H1 (cell line): ENCODE results near the gene SLAIN2. TPM values are rescaled to one million over a fixed set of nuclear protein-coding genes. Genes with fewer than 3 reads are reported as not detected.

Experiments
- CTCF ChIA-PET: fragments of 300-600 bp; sonication (Branson Sonifier 250); formaldehyde crosslinking; loops from one replicate; lab custom pipeline; 2021; ENCODE audit not compliant: partially characterized antibody; lab: Charles Lee
- POLR2A ChIA-PET: fragments of 300-600 bp; sonication (Branson Sonifier 250); formaldehyde crosslinking; loops from one replicate; lab custom pipeline; 2021; ENCODE audit warnings: inconsistent platforms; ENCODE audit not compliant: partially characterized antibody; lab: Charles Lee
- DNase-seq, 2 experiments: peaks; one replicate each; pipeline versions ENCODE4 v3.0.0 to v3.0.0-alpha.2; 2010 to 2022; ENCODE audit warnings: low spot score in 2 of 2, low read depth in 1 of 2, mixed read lengths in 1 of 2
- FAIRE-seq: peaks from 2 replicates; lab custom pipeline; 2011; peaks lifted over from hg19 to GRCh38; lab: Jason Lieb, UNC
- H2AFZ ChIP-seq: 2 replicates; pipeline ENCODE4 v1.8.1; 2012; ENCODE audit warnings: low read length, inconsistent platforms
- H2AK5ac ChIP-seq: 2 replicates; pipeline ENCODE4 v1.6.1; 2013; ENCODE audit warnings: low read depth, low read length
- H2BK120ac ChIP-seq: replicated peaks from 2 replicates; pipeline ENCODE3; 2013; ENCODE audit warnings: low read depth, low read length, inconsistent platforms
- H2BK12ac ChIP-seq: 2 replicates; pipeline ENCODE4 v1.6.1; 2013; ENCODE audit warnings: low read depth, low read length
- H2BK15ac ChIP-seq: 2 replicates; pipeline ENCODE4 v1.6.1; 2013; ENCODE audit warnings: low read length
- H2BK20ac ChIP-seq: 2 replicates; pipeline ENCODE4 v1.6.1; 2013; ENCODE audit warnings: low read length
- H2BK5ac ChIP-seq: 2 replicates; pipeline ENCODE4 v1.6.1; 2013; ENCODE audit warnings: low read depth, low read length
- H3K14ac ChIP-seq: 2 replicates; pipeline ENCODE4 v1.6.1; 2013; ENCODE audit warnings: inconsistent platforms; ENCODE audit not compliant: insufficient read length
- H3K18ac ChIP-seq: 2 replicates; pipeline ENCODE4 v1.6.1; 2013; ENCODE audit warnings: low read length; ENCODE audit errors: extremely low read depth
- H3K23ac ChIP-seq: 2 replicates; pipeline ENCODE4 v1.6.1; 2013; ENCODE audit warnings: inconsistent platforms; ENCODE audit not compliant: insufficient read length
- H3K23me2 ChIP-seq: 2 replicates; pipeline ENCODE4 v1.6.1; 2013; ENCODE audit warnings: low read depth, low read length
- H3K27ac ChIP-seq: 2 replicates; pipeline ENCODE4 v1.6.1; 2011; ENCODE audit warnings: low read depth, low read length, inconsistent platforms
- H3K27me3 ChIP-seq, 4 experiments: replicated peaks in 1 of 4; 1 replicate in 1 of 4; 2 replicates in 3 of 4; pipeline versions ENCODE4 v1.6.1 to v1.8.1; 2011 to 2013; ENCODE audit warnings: low read length in 3 of 4, mild to moderate bottlenecking in 3 of 4, inconsistent platforms in 2 of 4, mixed read lengths in 2 of 4, moderate library complexity in 1 of 4; ENCODE audit not compliant: control insufficient read depth in 3 of 4, insufficient read depth in 3 of 4; ENCODE audit errors: extremely low read depth in 1 of 4
- H3K36me3 ChIP-seq, 4 experiments: 2 replicates each; pipeline versions ENCODE4 v1.6.1 to v1.8.1; 2011 to 2013; ENCODE audit warnings: mild to moderate bottlenecking in 4 of 4, low read length in 3 of 4, moderate library complexity in 2 of 4, control low read depth in 1 of 4, inconsistent platforms in 1 of 4; ENCODE audit not compliant: insufficient read depth in 4 of 4, control insufficient read depth in 2 of 4
- H3K4ac ChIP-seq: replicated peaks from 2 replicates; pipeline ENCODE3; 2013; ENCODE audit warnings: low read length, low read depth, mixed read lengths, inconsistent platforms; ENCODE audit not compliant: insufficient read length
- H3K4me1 ChIP-seq, 4 experiments: replicated peaks in 1 of 4; 1 replicate in 1 of 4; 2 replicates in 3 of 4; pipeline versions ENCODE4 v1.6.1 to v1.8.1; 2011 to 2013; ENCODE audit warnings: low read length in 3 of 4, inconsistent platforms in 2 of 4, mixed read lengths in 1 of 4; ENCODE audit not compliant: insufficient read depth in 4 of 4, control insufficient read depth in 3 of 4
- H3K4me2 ChIP-seq, 2 experiments: 2 replicates each; pipeline versions ENCODE4 v1.6.1 to v1.8.1; 2011 to 2013; ENCODE audit warnings: low read depth in 2 of 2, low read length in 2 of 2, control low read depth in 1 of 2, inconsistent platforms in 1 of 2, mild to moderate bottlenecking in 1 of 2; ENCODE audit not compliant: insufficient read depth in 1 of 2
- H3K4me3 ChIP-seq, 4 experiments: fragments of 200-600, 300-600 bp in 1 of 4; sonication (generic), shearing (Covaris generic), sonication (Bioruptor Twin) in 1 of 4; 2 replicates each; pipeline versions ENCODE4 v1.5.1 to v1.8.1; 2011 to 2016; ENCODE audit warnings: low read length in 4 of 4, low read depth in 3 of 4, control low read depth in 2 of 4, inconsistent platforms in 2 of 4, mild to moderate bottlenecking in 2 of 4, mixed read lengths in 1 of 4, moderate library complexity in 1 of 4; ENCODE audit not compliant: insufficient read depth in 2 of 4; ENCODE audit errors: extremely low read depth in 1 of 4
- H3K56ac ChIP-seq: replicated peaks from 2 replicates; pipeline ENCODE3; 2013; ENCODE audit warnings: low read depth, mild to moderate bottlenecking, mixed read lengths, low read length, inconsistent platforms; ENCODE audit not compliant: insufficient read length
- H3K79me1 ChIP-seq: 2 replicates; pipeline ENCODE4 v1.6.1; 2013; ENCODE audit warnings: low read depth, low read length, control low read depth
- H3K79me2 ChIP-seq, 2 experiments: 2 replicates each; pipeline versions ENCODE4 v1.6.1 to v1.8.1; 2012 to 2013; ENCODE audit warnings: low read length in 2 of 2, mild to moderate bottlenecking in 2 of 2, inconsistent platforms in 1 of 2; ENCODE audit not compliant: insufficient read depth in 2 of 2, control insufficient read depth in 1 of 2
- H3K9ac ChIP-seq, 4 experiments: replicated peaks in 1 of 4; 1 replicate in 1 of 4; 2 replicates in 3 of 4; pipeline versions ENCODE4 v1.6.1 to v1.8.1; 2011 to 2013; ENCODE audit warnings: low read depth in 3 of 4, low read length in 3 of 4, control low read depth in 2 of 4, mild to moderate bottlenecking in 2 of 4, moderate library complexity in 2 of 4, inconsistent platforms in 1 of 4; ENCODE audit errors: extremely low read depth in 1 of 4
- H3K9me3 ChIP-seq, 2 experiments: 2 replicates each; pipeline versions ENCODE4 v1.6.1 to v1.8.1; 2012 to 2013; ENCODE audit warnings: mild to moderate bottlenecking in 2 of 2, moderate library complexity in 2 of 2, control low read depth in 1 of 2, inconsistent platforms in 1 of 2, low read depth in 1 of 2, low read length in 1 of 2, mixed read lengths in 1 of 2; ENCODE audit not compliant: insufficient read depth in 2 of 2
- H4K20me1 ChIP-seq, 2 experiments: replicated peaks in 1 of 2; 2 replicates each; pipeline versions ENCODE3 to v1.8.1; 2011 to 2013; ENCODE audit warnings: inconsistent platforms in 2 of 2, low read length in 2 of 2, mild to moderate bottlenecking in 1 of 2; ENCODE audit not compliant: insufficient read depth in 2 of 2, control insufficient read depth in 1 of 2
- H4K5ac ChIP-seq: 2 replicates; pipeline ENCODE4 v1.6.1; 2013; ENCODE audit warnings: low read length, low read depth, mixed read lengths, inconsistent platforms; ENCODE audit not compliant: insufficient read length
- H4K8ac ChIP-seq: 2 replicates; pipeline ENCODE4 v1.8.0; 2013; ENCODE audit warnings: mild to moderate bottlenecking, moderate library complexity, low read length, inconsistent platforms; ENCODE audit not compliant: insufficient read depth; ENCODE audit errors: extremely low read depth
- H4K91ac ChIP-seq: replicated peaks from 2 replicates; pipeline ENCODE3; 2013; ENCODE audit warnings: low read length, mixed read lengths, inconsistent platforms; ENCODE audit not compliant: insufficient read length
- EGR1 ChIP-seq: IDR thresholded peaks from 2 replicates; pipeline ENCODE4 v1.6.1; 2011; ENCODE audit warnings: low read depth, low read length, borderline replicate concordance
- SP4 ChIP-seq: IDR thresholded peaks from 2 replicates; pipeline ENCODE4 v1.6.1; 2012; ENCODE audit warnings: low read length, inconsistent platforms
- WGBS, 2 experiments: shearing (Covaris generic) in 1 of 2; methylation state at CpG; one replicate each; pipeline versions ENCODE4 v1.1.6 to v1.1.7; 2013 to 2015; ENCODE audit warnings: low lambda C conversion rate in 2 of 2, mixed read lengths in 2 of 2, inconsistent platforms in 1 of 2, low coverage in 1 of 2, missing lambda C conversion rate in 1 of 2; ENCODE audit not compliant: insufficient replicate concordance in 2 of 2, insufficient coverage in 1 of 2, insufficient read length in 1 of 2; ENCODE audit errors: extremely low coverage in 1 of 2, missing lambda C conversion rate in 1 of 2; 5-methylcytosine and 5-hydroxymethylcytosine counted together
- polyA plus RNA-seq, 7 experiments: library from polyadenylated mRNA; depleted of rRNA in 3 of 7; stranded (reverse) in 5 of 7; unstranded in 2 of 7; fragments of >200 nt in 5 of 7; fragments of 200-250 nt in 2 of 7; gene quantifications; 1 replicate in 5 of 7; 2 replicates in 1 of 7; 4 replicates in 1 of 7; pipeline versions ENCODE4 v1.2.1 to v1.2.3, GENCODE V29; 2011 to 2013; ENCODE audit warnings: missing spikeins in 2 of 7, mixed read lengths in 2 of 7
- total RNA-seq: library from RNA; stranded (reverse); fragmentation: NEBNext Ultra II Directional; extraction: Animal tissue kit (Norgen Biotek cat#: 25700); gene quantifications from 2 replicates; pipeline ENCODE4 v1.2.1, GENCODE V29; 2021

SLAIN2 gene
- total and polyA plus RNA-seq, 2 of the 8 experiments (the other 6 are each of a cell fraction or from before 2014, with no cell fraction given) = 8.2 to 40.0 TPM

- no peak for FAIRE-seq
- no peak overlapping the region for H3K4ac ChIP-seq
- TF ChIP-seq EGR1 (no peak), SP4 (no peak)
Observed at GRCh38 chr4:48340276-48340964, 909 bp upstream of the SLAIN2 start.

More at GRCh38 chr4:48340276-48340964, 909 bp upstream of the SLAIN2 start:
- Histone ChIP-seq H3K27ac (peak overlapping the region; percentile 43), H4K91ac (no peak overlapping the region), H2AFZ (peak overlapping the region; percentile 21), H2BK12ac (peak overlapping the region; percentile 18; the same call in 1 of the 2 replicates), H3K36me3 (no peaks in the 10 kb centered on the region), H3K9ac (peak overlapping the region in 3 of 4 experiments; percentile 35 to 50 (median 38); a peak in 5 of 7 replicates), H3K23me2 (peaks cover 5% of the 10 kb centered on the region; the same call in 1 of the 2 replicates), H3K4me2 (peak overlapping the region; percentile 77 to 87), H3K4me3 (peak overlapping the region; percentile 64 to 86 (median 75)), H2BK20ac (no peak overlapping the region), H2BK15ac (no peak overlapping the region), H4K5ac (peak overlapping the region; percentile 68), H3K18ac (peak overlapping the region; percentile 29; the same call in 1 of the 2 replicates), H2AK5ac (no peak overlapping the region), H4K20me1 (peaks cover 0 to 9% of the 10 kb centered on the region in 2 experiments), H3K56ac (no peak overlapping the region), H3K4me1 (peaks cover 0 to 13% (median 4%) of the 10 kb centered on the region in 4 experiments; a peak in 2 of 7 replicates), H3K79me1 (peaks cover 4% of the 10 kb centered on the region), H3K79me2 (peaks cover 8 to 35% of the 10 kb centered on the region in 2 experiments; a peak in 3 of 4 replicates), H3K23ac (no peak overlapping the region), H4K8ac (no peak overlapping the region), H3K27me3 (no peaks in the 10 kb centered on the region), H3K14ac (no peak overlapping the region), H2BK5ac (peak overlapping the region; percentile 50; the same call in 1 of the 2 replicates), H2BK120ac (no peak overlapping the region), H3K9me3 (no peaks in the 10 kb centered on the region)
- DNase-seq = no peak
- WGBS, 2 experiments = 7% methylated on average over 14 of the region's 14 CpGs; no CpG with 5 or more reads in 1 of the 2 experiments
- ChIA-PET POLR2A (interaction anchor here (0.6 to 2.0 kb wide), 4 partner anchors 10 to 375 kb away, joined by 3 to 10 read pairs (median 5); no protein-coding TSS in a partner anchor), CTCF (interaction anchor here (2.4 kb wide), 1 partner anchor 12 kb away, joined by 7 read pairs; no protein-coding TSS in a partner anchor)
